GF-D8 (cell line): ENCODE measurements around the gene GALNT15.

Experiments used
- DNase-seq: peaks from one replicate; lab custom pipeline; 2025; lab: John Stamatoyannopoulos, UW

GALNT15 gene

DNA sequence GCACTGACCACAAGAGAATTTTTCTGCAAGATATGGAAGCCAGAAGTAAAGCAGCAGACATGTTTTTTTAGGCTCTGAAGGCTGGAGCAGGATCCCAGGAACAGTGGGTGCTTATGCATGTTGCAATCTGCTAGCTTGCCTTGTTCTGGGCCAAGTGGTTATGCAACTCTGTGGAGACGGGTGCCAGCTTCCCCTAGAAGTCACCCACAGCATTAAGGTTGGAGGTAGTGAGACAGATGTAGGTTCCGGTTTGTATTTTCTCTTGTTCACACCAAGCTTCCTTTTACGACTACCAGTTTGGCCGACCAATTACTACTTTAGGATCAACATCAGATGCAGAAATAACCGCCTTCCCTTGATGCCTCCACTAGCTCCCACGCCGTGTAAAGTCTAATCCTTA lies 79.1 kb downstream of the GALNT15 start:
- peak; percentile 92 for DNase-seq

DNA sequence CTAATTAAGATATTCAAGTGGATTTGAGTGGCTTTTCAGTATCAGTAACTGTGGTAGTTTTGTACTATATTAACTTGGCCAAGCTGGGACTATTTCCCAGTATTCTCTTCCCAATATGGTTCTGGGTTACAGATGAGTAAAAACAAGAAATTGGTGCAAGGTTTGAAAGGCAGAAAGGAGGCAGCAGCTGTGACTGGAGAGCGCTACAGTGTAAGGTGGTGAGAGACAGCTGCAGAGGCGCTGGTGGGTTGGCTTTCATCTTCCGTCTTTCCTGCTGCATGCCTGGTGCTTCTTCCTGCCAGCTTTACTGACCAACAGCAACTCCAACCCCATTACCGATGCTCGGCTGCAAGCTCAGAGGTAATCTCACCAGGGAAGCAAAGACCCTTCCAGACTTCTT lies 80.4 kb downstream of the GALNT15 start:
- no peak for DNase-seq

DNA sequence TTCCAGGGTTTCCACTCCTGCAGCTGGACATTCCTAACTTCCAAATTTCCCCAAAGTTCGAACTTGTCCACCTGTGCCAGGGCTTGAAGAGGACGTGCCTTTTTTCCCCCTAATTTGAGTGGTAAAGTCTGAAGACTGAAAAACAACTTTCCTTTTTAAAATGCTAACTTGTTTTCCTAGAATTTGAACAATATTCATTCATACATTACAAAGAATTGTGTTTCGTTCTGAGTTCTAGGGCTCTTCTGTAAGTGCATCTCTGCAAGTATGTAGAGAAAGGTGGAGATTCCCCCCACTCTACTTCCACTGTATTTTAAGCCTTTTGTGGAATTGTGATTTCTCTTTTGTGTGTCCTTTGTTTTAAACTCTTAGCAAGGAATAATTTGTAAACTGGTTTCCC lies 80.8 kb downstream of the GALNT15 start:
- no peak for DNase-seq

DNA sequence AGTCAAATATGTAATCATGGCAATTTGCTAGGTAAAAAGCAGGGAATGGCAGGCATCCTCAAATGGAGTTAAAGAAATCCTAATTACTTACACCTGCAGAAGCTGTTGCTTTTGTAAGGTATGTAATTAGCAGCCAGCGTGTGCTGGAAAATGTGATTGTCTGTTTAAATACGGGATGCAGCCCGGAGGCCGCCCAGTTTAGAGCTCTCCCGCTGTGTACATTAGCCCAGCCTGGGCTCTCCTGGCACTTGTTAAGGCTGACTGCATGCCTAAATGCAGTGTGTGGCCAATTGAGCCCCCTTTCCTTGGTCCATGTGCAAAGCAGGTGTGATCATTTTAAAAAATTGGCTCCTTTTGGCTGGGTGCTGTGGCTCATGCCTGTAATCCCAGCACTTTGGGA lies 81.2 kb downstream of the GALNT15 start:
- DNase-seq = no peak

DNA sequence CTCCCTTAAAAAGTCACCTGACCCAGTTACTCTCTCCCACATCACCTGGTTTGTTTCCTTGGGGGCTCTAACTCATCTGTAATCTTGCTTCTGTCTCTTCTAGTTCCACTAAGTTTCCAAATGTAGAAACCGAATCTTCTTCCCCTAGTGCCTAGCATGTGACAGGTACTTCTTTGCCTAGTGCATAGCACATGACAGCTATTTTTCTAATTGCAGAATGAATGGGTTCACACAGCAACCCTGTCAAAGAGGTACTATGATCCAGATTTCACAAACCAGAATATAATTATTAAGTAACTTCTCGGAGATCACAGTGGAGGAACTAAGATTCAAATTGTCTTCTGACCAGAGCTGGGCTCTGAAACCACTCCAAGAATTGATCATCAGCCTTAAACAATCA lies 82.8 kb downstream of the GALNT15 start:
- DNase-seq = no peak

DNA sequence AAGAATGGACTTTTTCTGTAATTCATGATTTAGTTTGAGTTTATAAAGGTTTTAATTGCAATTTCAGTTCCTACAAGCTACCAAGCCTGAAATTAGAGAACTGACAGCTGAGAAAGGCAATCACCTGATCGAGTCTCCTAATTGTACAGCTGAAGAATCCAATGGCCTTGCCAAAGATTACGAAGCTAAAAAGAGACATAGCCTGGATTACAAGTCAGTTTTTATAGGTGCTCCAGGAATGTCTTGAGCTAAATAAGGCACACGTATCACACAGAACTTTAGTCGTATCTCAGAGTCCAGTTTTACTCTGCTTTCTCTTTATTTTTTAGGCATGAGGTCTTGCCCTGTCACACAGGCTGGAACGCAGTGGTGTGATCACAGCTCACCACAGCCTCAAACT lies 83.7 kb downstream of the GALNT15 start:
- no peak for DNase-seq

DNA sequence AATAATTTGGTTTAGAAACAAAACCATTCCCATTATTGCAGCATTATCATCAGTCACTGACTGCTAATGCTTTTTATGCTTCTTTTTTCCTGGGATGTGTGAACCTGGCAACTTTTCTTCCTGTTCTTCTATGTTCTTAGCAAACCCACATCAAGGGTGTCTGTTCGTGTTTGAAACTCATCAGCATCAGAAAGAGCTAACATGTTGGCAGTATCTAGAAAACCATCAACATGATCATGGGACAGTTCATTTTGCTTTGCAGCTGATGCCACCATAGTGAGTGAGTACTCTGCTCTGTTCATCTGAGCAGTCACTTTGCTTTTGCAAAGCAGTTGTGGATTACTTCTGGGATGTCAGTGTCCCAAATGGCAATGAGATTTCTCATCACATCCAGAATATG lies 84.4 kb downstream of the GALNT15 start:
- DNase-seq = no peak

DNA sequence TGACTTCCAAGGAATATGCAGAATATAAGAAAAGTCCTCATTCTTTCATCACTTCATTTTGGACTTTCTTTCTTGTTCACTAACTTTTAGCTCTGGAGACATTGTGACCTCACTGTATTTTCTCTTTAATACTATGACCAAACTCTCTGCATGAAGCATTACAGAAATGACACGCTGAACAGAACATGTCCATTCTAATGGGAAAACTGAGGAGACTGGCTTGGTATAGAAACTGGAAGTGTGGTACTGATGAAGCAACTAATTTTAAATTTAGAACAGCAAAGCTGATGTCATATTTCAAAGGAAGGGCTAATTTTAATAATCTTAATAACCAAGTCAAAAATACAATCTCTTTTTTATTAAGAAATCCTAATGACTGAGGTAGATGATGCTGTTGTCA lies 85.6 kb downstream of the GALNT15 start:
- DNase-seq = no peak

DNA sequence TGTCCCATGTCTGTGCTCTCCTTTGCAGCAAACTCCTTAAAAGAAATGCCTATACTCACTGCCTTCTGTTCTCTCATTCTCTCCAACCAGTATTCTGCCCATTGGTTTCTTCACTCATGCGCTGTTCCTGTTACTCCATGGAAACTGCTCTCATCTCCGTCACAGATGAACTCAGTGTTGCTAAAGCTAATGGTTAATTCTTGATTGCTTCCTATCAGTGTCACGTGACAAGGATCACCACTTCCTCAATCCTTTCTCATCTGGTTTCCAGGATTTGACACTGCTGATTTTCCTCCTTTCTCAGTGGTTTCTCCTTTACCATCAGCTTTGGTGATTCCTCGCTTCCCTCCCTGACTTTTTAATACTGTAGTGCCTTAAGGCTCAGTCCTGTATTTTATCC lies 87.7 kb downstream of the GALNT15 start:
- DNase-seq = no peak

DNA sequence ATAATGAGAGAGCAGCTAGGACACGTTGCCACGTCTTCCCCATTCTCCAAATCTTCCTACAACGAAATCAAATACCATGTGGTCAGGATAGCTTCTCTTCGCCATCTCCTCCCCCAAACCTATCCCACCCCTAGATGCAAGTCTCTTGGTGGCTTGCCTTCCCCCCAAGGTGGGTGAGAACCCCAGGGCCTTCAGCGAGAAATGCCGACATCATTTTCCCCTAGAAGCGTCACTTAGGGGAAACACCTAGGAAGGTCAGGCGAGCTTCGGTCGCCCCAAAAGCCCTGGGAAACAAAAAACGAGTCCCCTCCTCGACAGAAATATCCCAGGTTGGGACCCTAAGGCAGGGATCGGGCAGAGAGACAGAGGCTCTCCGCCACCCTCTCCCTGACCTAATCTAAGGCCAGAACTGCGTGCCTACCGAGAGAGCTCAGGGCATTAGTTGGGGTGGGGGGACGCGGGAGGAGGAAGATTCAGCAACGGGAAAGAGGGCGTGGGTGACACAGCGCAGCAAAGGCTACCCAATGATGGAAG lies 89.8 kb downstream of the GALNT15 start:
- DNase-seq = no peak

DNA sequence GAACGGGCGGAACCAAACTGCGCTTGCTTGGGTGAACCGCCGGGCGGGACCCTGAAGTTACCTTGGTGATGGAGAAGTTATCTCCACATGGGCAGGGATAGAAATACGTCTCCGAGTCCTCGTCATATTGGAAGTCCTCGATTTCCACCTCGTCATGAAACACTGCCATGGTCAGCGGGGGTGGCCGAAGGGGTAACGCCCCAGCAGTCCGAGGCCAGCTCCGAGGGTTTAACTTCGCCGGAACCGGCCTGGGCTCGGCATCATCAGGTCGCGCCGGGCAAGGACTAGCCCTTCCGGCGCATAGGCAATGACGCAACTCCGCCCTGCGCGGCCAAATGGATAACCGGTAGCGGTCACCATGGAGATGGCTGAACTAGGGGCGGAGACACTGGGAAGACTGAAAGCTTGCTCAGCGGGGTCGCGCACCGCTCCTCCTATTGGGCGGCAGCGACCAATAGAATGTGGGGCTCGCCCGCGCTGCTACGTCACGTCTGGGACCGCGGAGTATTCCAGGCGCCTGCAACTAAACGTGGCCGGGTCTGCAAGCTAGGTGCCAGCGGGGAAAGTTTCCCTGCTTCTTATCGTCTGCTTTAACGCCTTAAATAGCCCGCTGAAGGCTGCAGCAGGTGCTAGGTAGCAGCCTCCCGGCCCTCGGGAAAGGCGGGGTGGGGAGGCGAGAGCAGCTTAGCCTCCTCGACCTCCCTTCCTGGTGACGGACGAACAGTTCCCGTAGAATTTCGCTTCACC lies 90.4 kb downstream of the GALNT15 start, which contains the start of the genes DPH3 and OXNAD1:
TSS of gene DPH3 (minus strand) at position 236 of the 747 bp plus-strand sequence. CDS start at position 169, 67 bp downstream.
TSS of gene OXNAD1 (plus strand) at position 505 of the 747 bp plus-strand sequence. CDS start 5,741 bp downstream, outside the sequence.
- peak; percentile 96 for DNase-seq

DNA sequence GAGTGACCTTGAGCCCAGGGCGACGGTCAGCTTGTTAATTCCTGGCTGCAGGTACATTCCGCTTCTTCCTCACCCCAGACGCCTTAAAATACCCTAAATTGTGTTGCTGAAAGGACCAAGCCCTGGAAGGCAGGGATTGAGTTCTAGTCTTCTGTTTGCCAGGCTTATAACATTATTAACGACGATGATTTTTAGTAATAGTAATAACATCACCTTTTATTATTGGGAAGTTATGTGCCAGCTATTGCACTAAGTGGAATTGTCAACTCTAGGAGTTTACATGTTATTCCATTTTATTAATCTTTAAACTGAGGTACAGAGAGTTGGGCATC lies 90.9 kb downstream of the GALNT15 start:
- DNase-seq = no peak

DNA sequence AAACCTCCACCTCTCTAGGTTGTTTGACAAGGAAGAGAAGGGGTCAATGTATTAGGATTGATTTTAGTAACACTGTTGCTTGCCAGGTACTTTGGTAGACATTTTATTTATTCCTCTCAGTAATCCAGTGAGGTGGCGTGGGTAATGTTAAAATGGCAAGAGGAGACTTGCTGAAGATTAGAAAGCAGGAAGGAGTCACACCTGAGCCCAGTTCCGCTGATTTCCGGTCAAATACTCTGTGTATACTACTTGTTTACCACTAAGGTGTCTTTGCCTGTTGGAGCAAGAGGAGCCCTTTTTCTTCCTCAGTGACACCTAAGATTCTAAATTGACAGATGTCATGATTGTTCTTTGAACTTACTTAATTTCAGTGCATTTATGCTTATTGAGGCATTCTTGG lies 92.2 kb downstream of the GALNT15 start:
- no peak for DNase-seq

DNA sequence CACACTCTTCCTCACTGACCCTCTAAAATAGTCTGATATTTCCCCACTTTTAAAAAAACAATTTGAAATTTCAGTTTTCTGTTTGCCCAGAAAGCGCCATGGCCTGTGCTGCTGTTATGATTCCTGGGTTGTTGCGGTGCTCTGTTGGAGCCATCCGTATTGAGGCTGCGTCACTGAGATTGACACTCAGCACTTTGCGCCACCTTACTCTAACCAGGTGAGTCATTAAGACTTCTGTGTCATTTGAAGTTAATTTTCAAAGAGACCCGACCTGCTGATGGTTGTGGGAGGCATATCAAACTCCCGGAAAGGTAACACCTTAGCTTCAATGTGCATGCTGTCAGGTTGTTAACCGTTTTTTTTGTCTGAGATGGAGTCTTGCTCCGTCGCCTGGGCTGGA lies 96.4 kb downstream of the GALNT15 start:
- no peak for DNase-seq

DNA sequence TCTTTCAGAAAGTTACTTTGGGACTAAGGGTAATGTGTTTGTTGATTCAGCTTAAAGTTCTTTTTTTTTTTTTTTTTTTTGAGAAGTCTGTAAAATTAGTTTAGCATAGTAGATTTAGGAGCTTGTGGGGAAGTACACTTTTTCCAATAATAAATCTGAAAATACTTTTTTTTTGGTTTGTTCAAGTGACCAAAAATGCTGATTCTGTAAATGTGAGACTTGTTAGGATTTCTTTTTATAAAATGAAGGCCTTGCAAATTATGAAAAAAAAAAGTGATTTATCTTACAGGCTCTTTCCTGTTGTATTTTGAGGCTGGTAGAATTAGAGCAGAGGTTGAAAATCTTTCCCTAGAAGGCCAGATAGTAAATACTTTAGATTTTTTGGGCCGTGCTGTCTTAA lies 98.1 kb downstream of the GALNT15 start:
- DNase-seq = no peak

DNA sequence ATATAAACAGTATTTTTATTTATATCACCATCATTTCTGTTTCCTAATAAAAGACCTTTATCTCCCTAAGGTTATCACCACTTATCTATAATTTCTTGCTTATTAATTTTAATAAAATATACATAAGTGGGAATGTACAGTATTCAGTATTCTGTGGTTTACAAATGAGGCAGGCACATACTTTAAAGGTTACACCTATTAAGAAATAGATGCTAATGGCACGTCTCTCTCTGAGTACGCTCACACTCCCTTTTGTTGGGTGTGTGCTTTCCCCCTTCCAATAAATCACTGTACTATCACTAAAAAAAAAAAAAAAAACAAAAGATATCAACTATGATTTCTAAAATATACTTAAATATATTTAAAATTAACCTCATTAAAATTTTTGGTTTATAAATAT lies 99.4 kb downstream of the GALNT15 start:
- DNase-seq = no peak

DNA sequence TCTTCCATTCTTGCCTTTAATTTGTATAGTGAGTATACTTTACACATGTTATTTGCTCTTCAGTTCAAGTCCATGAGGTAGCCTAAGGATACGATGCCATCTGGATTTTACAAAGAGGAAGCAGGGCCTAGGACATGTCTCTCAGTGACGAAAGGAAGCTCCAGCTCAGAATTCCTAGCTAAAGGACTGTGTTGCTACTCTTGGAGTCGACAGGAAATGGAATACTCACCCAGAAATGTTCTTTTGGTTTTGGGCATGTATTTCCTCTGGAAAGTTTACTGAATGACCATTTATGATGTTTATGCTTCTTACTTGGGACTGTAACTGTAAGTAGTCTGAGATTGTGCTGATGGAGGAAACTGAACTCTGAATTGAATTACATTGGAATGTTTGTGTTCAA lies 103.0 kb downstream of the GALNT15 start:
- no peak for DNase-seq

DNA sequence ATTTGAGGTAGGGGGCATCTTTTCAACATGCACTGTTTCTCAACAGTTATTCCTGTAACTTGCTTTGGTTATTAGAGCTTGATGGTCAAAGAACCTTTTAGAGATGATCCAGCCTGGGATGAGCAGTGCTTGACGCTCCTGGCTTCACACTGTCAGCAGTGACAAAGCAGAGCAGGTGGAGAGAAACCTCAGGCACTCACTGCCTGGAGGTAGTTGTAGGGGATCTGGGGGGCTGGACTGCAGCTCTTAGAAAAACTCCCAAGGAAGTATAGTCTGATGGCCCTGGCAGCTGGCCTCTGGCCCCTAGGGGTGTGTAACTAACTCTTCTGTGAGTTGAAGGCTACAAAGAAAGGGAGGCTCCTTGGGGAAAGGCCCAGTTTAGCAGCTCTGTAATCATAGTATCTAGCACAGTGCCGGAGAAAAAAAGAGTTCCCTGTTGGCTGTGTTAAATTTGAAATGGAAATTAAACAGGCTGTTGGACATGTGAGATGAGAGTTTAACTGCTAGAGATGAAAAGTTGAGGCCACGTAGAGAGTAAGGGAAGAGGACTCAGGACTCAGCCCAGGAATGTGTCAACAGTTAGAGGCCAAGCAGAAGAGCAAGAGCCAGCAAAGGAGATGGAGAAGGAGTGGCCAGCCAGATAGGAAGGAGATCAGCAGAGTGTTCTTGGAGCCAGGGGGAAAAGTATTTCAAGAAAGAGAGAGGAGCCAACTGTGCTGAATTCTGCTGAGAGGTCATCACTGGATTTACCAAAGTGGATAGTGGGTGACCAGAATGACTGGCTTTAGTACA lies 104.7 kb downstream of the GALNT15 start:
- no peak for DNase-seq

DNA sequence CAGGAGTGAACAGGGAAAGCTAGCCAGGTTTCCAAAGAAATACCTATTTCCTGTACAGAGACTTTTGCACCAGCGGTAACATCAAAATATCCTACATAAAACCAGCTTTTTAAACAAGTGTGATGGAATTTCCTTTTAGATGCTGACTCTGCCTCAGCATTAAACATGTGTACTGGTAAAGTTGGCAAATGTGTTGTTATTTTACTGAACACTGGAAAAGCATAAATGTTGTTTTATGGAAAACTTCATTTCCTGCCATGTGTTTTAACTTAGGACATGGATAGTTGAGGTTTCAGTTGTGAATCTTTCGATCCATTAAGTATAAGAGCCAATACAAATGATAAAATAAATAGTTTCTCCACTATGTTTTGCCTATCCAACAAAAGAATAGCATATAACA lies 106.2 kb downstream of the GALNT15 start:
- no peak for DNase-seq
